HG03575 (cell line): ENCODE results near the gene CAMP.

Experiments used
- ATAC-seq: cut with Tn5 transposase; IDR thresholded peaks from one replicate; pipeline ENCODE4 v1.9.1; 2021; ENCODE audit not compliant: unreplicated experiment, insufficient number of reproducible peaks, low FRiP score; ENCODE audit errors: extremely low read depth

Gene CAMP, protein sequence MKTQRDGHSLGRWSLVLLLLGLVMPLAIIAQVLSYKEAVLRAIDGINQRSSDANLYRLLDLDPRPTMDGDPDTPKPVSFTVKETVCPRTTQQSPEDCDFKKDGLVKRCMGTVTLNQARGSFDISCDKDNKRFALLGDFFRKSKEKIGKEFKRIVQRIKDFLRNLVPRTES

DNA sequence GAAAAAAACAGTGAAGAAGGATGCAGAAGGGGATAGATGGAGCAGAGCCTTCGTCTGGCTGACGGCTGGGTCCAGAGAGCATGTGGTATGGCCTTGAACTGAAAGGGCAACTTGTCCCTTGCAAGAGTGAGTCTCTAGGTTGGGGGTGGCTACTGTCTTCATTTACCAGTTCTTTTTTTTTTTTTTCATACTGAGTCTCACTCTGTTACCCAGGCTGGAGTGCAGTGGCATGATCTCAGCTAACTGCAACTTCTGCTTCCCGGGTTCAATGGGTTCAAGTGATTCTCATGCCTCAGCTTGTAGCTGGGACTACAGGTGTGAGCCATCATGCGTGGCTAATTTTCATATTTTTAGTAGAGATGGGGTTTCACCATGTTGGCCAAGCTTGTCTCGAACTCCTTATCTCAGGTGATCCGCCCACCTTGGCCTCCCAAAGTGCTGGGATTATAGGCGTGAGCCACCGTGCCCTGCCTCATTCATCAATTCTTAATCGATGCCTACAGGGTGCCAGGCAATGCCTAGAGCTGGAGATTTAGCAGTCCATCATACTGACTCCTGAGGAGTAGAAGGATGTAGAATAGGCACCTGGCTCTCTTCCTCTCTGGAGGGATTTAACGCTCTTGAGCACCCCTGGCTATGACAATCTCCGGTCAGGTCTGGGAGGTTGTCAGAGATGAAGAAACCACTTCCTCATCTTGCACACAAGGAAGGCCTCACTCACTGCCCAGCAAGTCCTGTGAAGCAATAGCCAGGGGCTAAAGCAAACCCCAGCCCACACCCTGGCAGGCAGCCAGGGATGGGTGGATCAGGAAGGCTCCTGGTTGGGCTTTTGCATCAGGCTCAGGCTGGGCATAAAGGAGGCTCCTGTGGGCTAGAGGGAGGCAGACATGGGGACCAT, at the start of gene CAMP:
Gene CAMP (plus strand): TSS at position 880 of the 898 bp plus-strand sequence. CDS start 17 bp downstream, at position 897.
- no peak for ATAC-seq

DNA sequence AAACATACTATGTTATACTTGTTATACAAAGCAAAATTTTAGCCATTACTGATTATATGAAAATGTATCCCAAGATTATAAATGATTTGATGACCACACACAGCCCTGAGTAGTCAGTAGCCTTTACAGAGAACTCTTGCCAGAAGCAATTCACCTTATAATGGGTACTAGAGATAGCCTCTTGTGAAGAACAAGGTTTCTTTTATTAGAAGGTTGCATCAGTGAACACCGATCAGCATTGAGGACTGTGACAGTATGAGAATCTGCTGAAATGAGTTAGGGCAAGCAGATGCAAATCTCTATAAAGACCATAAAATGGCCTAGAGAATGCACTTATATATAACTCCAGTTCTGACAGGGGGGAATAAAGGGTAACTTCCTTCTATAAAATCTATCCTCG, 45.2 kb upstream of the CAMP start:
- ATAC-seq, result no peak

DNA sequence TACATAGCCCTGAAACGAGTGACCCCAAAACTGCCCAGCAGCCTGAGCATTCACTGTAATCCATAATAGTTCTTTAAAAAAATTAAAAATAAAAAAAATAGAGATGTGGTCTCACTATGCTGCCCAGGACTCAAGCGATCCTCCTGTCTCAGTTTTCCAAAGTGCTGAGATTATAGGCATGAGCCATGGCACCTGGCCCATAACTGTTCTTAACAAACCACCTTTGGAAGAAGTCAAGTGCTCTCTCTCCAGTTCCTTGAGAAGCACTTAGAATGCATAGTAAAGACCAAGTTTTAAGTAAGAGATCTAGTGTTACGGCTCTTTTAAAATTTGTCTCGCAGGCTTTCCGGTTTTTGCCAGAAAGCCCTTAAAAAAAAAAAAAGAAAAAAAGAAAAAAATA, 43.3 kb upstream of the CAMP start:
- ATAC-seq, result no peak

DNA sequence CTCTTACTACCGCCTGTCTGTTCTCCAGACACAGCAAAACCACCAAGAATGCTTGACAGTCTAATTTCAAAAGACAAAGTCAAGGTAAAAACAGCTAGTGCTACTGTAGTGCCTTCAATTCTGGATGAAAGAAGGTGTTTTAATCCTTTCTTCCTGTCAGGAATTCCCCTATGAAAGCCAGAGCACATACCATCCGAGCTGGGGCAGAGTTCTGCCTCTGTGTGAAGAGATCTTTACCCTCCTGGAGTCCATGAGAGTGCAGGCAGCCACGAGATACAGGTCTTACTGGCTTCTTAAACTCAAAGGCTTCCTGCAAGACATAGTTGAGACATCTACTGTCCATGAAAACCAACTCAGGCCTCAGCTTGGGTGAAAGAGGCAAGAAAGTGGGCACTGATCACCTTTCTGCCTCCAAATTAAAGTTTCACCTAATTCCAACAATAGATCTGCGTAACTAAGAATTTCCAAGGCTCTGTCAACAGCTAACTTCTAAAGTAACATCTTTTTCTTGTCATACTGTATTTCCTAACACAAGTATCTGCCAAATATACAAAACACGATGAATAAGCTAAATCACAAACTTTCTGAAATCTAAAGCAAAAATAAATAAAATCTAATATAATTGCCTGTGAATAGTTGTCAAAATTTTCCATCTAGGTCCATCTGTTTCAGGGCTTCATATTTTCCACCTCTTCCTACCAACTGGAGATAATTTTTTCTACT, 42.6 kb upstream of the CAMP start:
- ATAC-seq, result no peak

DNA sequence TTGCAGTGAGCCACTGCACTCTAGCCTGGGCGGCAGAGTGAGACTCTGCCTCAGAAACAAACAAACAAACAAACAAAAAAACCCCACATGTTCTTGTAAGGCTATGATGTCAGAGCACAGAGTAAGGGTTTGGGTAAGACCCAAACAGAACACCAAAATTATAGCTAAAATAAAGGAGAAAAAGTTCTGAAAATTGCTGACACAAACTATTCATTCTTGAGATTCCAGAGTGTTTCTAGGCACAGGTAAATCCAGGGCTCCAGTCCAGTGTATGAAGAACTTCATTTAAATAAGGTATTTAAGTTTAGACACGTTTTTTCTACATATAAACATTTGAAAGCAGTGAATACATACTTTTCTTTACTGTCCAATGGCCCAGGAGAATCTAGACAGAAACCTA, 39.0 kb upstream of the CAMP start:
- ATAC-seq, result no peak

DNA sequence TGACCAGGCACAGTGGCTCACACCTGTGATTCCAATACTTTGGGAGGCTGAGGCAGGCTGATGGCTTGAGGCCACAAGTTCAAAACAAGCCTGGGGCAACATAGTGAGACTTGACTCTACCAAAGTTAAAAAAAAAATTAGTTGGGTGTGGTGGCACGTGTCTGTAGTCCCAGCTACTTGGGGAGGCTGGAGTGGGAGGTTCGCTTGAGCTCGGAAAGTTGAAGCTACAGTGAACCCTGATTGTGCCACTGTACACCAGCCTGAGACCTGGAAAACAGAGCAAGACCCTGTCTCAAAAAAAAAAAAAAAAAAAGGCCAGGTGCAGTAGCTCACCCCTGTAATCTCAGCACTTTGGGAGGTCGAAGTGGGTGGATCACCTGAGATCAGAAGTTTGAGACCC, 38.2 kb upstream of the CAMP start:
- ATAC-seq, result no peak

DNA sequence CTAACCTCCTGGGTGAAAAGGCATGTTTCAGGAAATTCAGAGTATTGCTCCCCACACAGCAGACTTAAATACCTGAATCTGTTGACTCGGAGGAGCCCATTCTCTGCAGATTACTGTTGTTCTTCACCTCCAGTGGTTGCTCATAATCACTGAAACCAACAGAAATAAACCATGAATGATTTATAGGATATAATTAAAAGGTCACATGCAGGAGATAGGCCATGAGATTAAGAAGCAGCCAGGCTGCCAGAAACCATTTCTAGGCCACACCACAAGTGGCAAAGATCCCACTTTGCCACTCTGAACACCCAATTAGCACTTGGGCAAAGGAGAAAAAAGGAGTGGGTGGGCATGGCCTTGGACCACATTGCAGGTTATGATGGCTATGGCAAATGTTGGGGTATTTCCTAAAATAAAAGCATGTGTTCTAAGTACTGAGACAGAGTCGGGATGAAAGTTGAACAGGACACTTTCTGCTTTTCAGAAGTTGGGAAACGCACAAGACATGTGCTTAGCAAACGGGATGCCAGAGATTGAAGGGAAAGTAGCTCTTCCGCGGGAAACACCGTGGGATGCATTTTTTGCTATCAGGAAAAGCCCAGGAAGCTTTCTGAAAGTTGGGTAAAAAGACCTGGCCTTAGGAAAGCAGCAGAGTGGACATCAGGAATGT, 36.5 kb upstream of the CAMP start:
- no peak for ATAC-seq

DNA sequence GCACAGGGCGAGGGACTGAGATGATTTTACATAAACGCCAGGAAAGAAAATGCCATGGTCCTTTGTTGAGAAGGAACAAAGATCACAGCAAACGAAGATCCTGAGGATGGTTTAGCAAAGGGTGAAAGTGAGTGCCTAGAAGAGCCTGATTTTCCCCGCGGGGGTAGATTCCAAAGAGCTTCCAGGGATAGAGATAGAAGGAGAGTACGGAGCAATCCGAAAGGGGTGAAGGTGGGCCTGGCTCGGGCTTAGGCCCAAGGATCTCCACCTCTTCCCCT, 36.1 kb upstream of the CAMP start:
- ATAC-seq, result no peak

DNA sequence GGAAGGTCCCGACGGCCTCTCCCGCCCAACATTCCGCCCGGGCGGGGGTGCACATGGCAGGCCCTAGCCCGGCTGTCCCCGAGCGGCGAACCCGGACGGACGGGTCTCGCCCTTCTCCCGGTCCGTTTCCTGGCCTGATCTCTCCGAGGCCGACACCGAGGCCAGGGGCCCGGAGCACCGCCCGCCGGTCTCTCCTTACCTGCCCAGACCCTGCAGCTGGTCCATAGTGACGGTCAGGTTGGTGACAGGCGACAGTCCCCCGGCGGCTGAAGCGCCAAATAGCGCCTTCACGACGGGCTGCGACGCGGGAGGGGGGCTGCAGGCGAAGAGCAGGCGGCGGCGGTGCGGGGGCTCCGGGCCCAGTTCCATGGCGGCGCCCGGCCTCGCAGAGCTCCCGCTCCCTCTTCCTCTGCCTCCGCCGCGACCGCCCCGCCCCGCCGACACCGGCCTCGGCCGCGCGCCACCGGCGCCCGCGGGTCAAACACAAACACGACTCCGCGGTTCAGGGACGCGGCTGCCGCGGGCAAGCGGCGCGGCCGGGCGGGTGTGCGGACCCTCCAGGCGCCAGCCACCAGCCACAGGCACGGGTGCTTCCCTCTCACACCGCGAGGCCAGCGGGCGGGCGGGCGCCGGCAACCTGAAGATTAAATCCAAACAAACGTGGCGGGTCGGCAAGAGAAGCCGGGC, 35.6 kb upstream of the CAMP start:
- no peak for ATAC-seq

DNA sequence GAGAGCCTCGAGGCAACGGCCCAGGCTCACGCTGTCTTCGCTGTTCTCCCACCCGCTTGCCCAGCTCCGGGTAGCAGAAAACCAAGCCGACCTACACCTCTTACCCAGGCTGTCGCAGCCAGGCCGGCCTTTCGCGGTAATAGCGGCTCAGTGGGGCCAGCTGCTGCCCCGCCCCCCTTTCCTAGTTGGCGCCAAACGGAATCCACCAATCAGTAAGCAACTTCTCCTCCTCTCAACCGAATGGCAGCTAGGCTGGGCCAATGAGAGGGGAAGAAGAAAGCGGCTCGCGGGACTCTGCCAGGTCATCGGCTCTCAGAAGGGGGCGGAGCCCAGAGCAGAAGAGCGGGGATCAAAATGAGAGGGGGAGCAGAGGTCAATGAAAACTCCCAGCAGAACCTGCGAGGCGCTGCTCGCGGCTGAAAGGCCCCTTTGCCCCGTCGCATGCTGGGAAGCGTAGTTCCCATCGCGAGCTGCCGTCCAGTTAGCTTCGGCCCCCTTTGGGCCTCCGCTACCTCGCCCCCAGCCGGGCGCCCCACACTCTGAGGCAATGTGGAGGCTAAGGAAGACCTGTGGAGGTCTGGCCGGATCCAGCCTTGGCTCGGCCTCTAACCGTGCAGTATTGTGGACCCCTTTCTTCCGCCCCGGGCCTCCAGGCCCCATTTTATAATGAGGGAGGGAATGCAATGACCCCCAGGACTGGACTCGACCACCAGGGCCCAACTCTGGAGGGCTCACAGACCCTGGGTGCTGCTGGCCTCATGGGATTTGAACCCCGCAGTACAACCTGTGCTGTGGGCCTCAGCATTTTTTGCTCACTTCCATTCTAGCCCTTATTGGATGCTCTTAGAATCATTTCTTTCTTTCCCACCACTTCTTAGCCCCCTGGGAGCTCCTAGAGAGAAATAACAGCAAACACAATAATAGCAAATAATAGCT, 34.8 kb upstream of the CAMP start, which contains the start of gene CDC25A:
Gene CDC25A (minus strand): TSS at position 152 of the 936 bp plus-strand sequence. CDS start 470 bp downstream, outside the sequence.
- ATAC-seq, result peak; percentile 63

DNA sequence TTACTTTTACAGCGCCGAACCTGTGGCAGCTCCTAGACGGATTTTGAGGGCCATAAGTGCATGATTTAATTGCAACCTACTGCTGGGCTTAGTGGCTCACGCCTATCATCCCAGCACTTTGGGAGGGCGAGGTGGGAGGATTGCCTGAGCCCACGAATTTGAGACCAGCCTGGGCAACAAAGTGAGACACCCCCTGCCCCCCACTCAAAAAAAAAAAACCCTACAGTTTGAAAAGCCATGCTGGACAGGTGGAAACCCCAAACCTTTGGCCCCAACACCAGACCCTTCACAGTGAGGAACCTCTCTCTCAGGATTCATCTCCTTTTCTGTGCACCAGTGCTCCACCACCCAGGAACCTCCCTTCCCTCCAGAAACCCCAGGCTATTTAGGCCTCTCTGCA, 34.0 kb upstream of the CAMP start:
- no peak for ATAC-seq

DNA sequence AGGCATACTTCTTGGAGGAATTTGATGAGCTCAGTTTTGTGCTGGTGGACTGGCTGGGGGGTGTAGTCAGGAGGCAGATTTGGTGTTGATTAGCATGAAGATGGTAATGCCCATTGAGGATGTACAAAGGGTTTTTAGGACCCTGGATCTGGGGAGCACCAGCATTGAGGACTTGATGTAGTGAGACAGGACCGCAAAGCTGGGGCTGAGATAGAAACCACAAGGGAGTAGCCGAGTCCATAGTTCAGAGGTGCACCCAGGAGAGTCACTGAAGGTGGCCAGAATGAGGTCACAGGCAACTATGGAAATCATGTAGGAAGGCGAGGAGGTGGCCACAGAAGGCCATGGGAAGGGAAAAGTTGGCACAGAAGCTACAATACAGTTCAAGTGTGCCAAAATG, 32.4 kb upstream of the CAMP start:
- ATAC-seq, result no peak

DNA sequence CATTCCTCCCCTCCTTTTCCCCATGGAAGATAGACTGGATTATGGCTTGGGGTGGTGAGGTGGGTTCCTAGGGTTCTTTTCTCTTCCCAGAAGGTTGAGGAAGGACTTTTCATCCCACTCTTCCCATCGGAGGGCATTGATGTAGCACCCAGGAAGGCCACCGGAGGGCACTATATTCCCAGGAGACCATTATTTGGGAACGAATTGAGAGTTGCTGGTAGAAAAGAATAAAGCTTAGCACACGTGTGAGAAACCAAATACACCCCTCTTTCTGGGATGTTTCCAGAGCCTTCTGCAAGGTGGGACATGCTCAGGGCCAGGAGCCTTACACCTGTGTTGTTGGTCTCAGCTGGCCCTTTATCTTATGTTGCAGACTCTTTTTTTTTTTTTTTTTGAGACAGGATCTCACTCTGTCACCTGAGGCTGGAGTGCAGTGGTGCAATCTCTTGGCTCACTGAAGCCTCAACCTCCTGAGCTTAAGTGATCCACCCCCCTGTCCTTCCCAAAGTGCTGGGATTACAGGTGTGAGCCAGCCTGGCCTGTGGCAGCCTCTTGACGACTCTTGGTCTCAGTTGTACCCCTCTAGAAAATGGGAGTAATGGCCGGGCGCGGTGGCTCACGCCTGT, 28.7 kb upstream of the CAMP start:
- ATAC-seq, result no peak

DNA sequence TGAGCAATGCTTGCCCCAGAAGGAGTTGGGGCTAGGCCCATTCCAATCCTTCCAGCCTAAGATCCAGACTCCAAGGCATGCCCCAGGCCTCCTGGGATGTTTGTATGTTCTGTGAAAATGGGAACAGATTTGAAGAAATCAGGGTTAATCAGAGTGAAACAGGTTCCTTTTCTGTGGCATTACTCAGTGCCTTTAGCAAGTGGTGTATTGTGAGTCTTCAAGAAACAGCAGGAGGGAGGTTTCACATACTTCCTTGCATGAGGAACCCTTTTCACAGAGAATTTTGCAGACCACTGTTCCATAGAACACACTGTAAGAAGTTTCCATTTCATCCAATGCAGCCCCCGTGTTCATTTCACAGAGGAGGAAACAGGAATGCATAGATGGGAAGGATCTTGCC, 26.7 kb upstream of the CAMP start:
- ATAC-seq, result no peak

DNA sequence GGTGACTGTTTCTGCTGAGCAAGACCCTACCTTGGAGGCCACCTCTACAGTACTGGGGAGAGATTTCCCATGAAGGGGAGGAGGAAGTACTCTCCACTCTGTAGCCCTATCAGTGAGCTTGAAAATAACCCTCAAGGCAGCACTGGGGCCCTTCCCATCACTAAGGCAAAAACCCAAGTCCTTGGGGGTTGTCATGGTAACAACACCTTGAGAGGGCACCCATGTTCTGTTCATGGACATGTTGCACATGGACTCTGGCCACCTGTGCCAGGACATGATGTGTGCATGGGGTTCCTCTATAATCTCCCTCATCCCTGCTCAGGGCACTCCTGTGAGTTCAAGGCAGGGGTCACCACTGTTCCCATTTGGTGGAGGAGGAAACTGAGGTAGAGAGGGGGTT, 24.2 kb upstream of the CAMP start:
- ATAC-seq, result no peak

DNA sequence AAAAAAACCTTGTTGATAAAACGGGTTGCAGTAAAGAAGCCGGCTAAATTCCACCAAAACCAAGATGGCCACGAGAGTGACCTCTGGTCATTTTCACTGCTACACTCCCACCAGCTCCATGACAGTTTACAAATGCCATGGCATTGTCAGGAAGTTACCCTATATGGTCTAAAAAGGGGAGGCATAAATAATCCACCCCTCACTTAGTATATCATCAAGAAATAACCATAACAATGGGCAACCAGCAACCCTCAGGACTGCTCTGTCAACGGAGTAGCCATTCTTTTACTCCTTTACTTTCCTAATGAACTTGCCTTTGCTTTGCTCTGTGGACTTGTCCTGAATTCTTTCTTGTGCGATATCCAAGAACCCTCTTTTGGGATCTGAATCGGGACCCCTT, 20.7 kb upstream of the CAMP start:
- ATAC-seq, result no peak

DNA sequence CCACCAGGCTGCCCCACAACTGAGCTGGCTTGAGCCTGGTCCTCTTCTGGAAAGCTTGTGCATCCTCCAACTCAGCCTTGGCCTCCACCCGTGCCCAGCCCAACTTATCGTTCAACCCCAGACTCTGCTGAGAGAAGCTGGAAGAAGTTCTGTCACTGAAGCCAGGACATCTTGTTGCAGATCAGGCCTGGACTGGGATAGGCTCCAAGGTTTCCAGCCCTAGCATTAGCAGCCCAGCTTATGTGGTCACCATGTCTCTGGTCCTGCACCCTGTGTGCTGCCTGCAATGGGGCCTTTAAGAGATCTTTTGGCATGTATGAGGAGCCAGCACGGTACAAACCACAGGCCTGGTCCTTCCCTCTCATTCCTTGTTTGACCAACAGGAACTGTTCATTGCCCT, 15.2 kb upstream of the CAMP start:
- ATAC-seq, result no peak

DNA sequence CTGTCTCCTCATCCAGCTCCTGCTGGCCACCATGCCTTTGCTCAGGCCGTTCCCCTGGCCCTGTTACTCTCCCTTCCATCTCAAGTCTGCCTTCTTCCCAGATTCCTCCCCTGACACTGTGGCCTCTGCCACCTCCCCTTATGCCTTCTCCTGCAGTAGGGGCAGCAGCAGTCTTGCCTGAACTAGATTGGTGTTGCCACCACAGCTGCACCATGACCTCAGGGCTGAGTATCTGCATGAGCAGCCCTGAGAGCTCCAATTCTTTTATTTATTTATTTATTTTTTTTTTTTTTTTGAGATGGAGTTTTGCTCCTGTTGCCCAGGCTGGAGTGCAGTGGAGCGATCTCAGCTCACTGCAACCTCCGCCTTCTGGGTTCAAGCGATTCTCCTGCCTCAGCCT, 13.8 kb upstream of the CAMP start:
- ATAC-seq, result no peak
